ENCODE results near the gene FHL5.

DNA sequence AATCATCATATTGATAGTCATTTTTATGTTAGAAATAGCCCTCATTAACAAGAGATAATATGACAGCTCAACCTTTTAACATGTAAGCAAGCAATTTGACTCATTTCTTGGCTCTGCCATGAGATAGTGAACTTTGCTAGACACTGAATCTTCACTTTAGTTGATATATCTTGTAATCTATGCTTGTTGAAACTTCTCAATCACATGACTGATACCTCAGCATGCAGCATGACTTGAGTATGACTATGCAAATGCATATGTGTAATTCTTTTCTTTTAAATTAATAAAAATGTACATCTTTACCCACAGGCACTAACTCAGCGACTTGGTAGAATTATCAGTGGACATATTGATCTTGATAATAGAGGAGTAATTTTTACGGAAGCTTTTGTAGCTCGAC, 34.7 kb upstream of the FHL5 start:
- TF ChIP-seq, protein P1, sequence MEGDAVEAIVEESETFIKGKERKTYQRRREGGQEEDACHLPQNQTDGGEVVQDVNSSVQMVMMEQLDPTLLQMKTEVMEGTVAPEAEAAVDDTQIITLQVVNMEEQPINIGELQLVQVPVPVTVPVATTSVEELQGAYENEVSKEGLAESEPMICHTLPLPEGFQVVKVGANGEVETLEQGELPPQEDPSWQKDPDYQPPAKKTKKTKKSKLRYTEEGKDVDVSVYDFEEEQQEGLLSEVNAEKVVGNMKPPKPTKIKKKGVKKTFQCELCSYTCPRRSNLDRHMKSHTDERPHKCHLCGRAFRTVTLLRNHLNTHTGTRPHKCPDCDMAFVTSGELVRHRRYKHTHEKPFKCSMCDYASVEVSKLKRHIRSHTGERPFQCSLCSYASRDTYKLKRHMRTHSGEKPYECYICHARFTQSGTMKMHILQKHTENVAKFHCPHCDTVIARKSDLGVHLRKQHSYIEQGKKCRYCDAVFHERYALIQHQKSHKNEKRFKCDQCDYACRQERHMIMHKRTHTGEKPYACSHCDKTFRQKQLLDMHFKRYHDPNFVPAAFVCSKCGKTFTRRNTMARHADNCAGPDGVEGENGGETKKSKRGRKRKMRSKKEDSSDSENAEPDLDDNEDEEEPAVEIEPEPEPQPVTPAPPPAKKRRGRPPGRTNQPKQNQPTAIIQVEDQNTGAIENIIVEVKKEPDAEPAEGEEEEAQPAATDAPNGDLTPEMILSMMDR (IDR thresholded peaks at IDR 0.05): no peak
- no peak for TF ChIP-seq EZH2 (IDR thresholded peaks at IDR 0.05; ENCODE audit: borderline replicate concordance, insufficient read depth, low read depth, low read length, poor library complexity, severe bottlenecking)

All from B cell (primary cell).